T-helper 1 cell treated with Interleukin-12 subunit alpha and Interleukin-12 subunit beta and Interleukin-4 antibody, amounts not matched to agents 30 μg/mL and 1 μg/mL, for 36 hours (primary cell): ENCODE data around the gene GLTPD2.
"Not testable (repeated sequence)": the region's sequence is repeated elsewhere in the genome, so short reads cannot be mapped to it uniquely, and the experiment has no call there.

ENCODE experiments used
- H3K27ac Mint-ChIP-seq: one replicate; pipeline ENCODE4 v1.8.0; 2021; ENCODE audit warnings: mild to moderate bottlenecking, mixed read lengths
- H3K27me3 Mint-ChIP-seq: one replicate; pipeline ENCODE4 v1.8.0; 2021; ENCODE audit warnings: low read depth, mixed read lengths
- H3K36me3 Mint-ChIP-seq: one replicate; pipeline ENCODE4 v1.8.0; 2021; ENCODE audit warnings: low read depth, mixed read lengths
- H3K4me1 Mint-ChIP-seq: one replicate; pipeline ENCODE4 v1.8.0; 2021; ENCODE audit warnings: low read depth, mixed read lengths
- H3K4me3 Mint-ChIP-seq: one replicate; pipeline ENCODE4 v1.8.0; 2021; ENCODE audit warnings: mild to moderate bottlenecking, moderate library complexity, mixed read lengths
- H3K9me3 Mint-ChIP-seq: one replicate; pipeline ENCODE4 v1.8.0; 2021; ENCODE audit warnings: mixed read lengths

Gene GLTPD2

DNA sequence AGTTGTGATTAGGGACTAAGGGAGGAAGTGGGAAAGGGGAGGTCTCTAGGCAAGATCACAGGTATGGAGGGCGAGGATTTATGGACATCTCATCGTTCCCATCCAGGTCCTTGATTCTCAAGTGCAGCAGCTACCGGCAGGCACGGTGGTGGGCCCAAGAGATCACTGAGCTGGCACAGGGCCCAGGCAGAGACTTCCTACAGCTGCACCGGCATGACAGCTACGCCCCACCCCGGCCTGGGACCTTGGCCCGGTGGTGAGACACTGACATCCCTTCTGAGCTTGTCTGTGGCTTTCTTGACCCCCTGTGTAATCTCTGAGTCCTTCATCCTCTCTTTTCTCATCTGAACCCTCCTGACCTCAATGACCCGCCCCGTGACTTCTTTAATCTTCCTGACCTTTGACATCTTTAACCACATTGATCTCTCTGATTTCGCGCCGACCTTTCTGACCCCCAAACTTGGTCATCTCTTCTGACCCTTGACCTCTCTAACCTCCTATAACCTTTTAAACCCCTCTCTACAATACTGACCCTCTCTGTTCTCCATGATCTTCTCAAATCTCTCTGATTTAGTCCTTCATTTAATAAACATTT lies 22.0 kb downstream of the GLTPD2 start:
- Mint-ChIP-seq H3K36me3 (peaks cover 14% of the 10 kb centered on the region), H3K4me3 (no peak overlapping the region), H3K27me3 (no peaks in the 10 kb centered on the region), H3K27ac (no peak overlapping the region), H3K9me3 (no peaks in the 10 kb centered on the region), H3K4me1 (peaks cover 12% of the 10 kb centered on the region)

GRCh38 chr17:4811471-4811870 lies 22.7 kb downstream of the GLTPD2 start:
- Mint-ChIP-seq H3K4me1 (peaks cover 6% of the 10 kb centered on the region), H3K27me3 (no peaks in the 10 kb centered on the region), H3K9me3 (no peaks in the 10 kb centered on the region), H3K27ac (no peak overlapping the region), H3K36me3 (peaks cover 14% of the 10 kb centered on the region), H3K4me3 (no peak overlapping the region)

- Mint-ChIP-seq H3K9me3 (no peaks in the 10 kb centered on the region), H3K27ac (no peak overlapping the region), H3K4me1 (peaks cover 6% of the 10 kb centered on the region), H3K4me3 (no peak overlapping the region), H3K27me3 (no peaks in the 10 kb centered on the region), H3K36me3 (peaks cover 17% of the 10 kb centered on the region)
These were observed 23.9 kb downstream of the GLTPD2 start for GRCh38 chr17:4812690-4813089.

DNA sequence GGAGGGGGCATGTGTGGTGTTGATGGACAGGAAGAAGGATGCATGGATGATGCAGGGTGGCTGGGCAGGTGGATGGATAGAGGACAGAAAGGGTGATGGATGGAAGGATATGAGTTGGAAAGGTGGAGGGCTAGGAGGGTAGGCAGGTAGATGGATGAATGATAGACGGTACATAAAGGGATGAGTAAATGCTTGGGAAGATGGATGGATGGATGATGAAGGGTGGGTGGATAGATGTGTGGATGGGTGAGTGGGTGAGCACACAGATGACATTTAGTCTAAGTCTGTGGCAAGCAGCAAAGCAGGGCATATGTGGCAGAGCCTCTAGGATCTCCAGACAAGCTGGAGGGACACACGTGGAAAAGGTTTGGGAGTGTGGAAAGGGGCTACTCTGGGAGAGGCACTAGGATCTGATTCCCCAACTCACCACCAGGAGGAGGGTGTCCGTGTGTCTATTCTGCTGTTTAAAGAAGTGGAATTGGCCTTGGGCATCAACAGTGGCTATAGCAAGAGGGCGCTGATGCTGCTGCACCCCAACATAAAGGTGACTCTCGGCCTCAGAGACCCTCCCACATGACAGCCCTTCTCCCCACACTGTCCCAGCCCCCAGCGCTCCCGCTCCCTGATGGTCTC lies 26.4 kb downstream of the GLTPD2 start:
- H3K4me3 Mint-ChIP-seq, result no peak overlapping the region
- H3K9me3 Mint-ChIP-seq, result no peaks in the 10 kb centered on the region
- H3K27ac Mint-ChIP-seq, result no peak overlapping the region
- peaks cover 9% of the 10 kb centered on the region for H3K36me3 Mint-ChIP-seq
- no peaks in the 10 kb centered on the region for H3K27me3 Mint-ChIP-seq
- H3K4me1 Mint-ChIP-seq, result peaks cover 2% of the 10 kb centered on the region

GRCh38 chr17:4816826-4817225 lies 28.1 kb downstream of the GLTPD2 start:
- H3K27me3 Mint-ChIP-seq, result no peaks in the 10 kb centered on the region
- H3K9me3 Mint-ChIP-seq, result no peaks in the 10 kb centered on the region
- H3K4me3 Mint-ChIP-seq, result no peak overlapping the region
- H3K36me3 Mint-ChIP-seq, result peaks cover 5% of the 10 kb centered on the region
- no peak overlapping the region for H3K27ac Mint-ChIP-seq
- no peaks in the 10 kb centered on the region for H3K4me1 Mint-ChIP-seq

- Mint-ChIP-seq H3K4me3 (no peak overlapping the region), H3K27me3 (no peaks in the 10 kb centered on the region), H3K27ac (no peak overlapping the region), H3K36me3 (peaks cover 5% of the 10 kb centered on the region), H3K9me3 (no peaks in the 10 kb centered on the region), H3K4me1 (no peaks in the 10 kb centered on the region)
These were observed 29.5 kb downstream of the GLTPD2 start for GRCh38 chr17:4818276-4818675.

DNA sequence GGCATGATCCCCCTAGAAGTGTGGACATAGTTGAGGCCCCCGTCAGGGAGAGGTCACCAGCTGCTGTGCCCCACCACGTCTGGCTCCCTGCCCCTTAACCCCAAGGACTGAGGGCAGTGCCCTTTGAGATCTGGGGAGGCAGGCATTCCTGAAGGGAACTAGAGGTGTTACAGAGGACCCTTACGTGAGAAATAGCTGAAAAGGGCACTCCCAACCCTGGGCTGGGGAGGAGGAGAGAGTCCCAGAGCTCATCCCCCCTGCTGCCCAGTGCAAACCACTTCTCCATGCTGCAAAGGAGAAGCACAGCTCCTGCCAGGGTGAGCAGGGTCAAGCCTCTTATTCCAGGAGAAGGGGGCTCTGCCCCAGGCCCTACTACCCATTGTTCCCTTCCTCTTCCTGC lies 34.1 kb downstream of the GLTPD2 start:
- H3K9me3 Mint-ChIP-seq, result no peaks in the 10 kb centered on the region
- no peaks in the 10 kb centered on the region for H3K4me1 Mint-ChIP-seq
- H3K27ac Mint-ChIP-seq, result no peak overlapping the region
- H3K27me3 Mint-ChIP-seq, result no peaks in the 10 kb centered on the region
- H3K36me3 Mint-ChIP-seq, result peaks cover 2% of the 10 kb centered on the region
- H3K4me3 Mint-ChIP-seq, result no peak overlapping the region

GRCh38 chr17:4823373-4824089 lies 34.8 kb downstream of the GLTPD2 start:
- no peaks in the 10 kb centered on the region for H3K4me1 Mint-ChIP-seq
- H3K36me3 Mint-ChIP-seq, result peaks cover 2% of the 10 kb centered on the region
- H3K9me3 Mint-ChIP-seq, result no peaks in the 10 kb centered on the region
- no peak overlapping the region for H3K4me3 Mint-ChIP-seq
- no peak overlapping the region for H3K27ac Mint-ChIP-seq
- H3K27me3 Mint-ChIP-seq, result no peaks in the 10 kb centered on the region

DNA sequence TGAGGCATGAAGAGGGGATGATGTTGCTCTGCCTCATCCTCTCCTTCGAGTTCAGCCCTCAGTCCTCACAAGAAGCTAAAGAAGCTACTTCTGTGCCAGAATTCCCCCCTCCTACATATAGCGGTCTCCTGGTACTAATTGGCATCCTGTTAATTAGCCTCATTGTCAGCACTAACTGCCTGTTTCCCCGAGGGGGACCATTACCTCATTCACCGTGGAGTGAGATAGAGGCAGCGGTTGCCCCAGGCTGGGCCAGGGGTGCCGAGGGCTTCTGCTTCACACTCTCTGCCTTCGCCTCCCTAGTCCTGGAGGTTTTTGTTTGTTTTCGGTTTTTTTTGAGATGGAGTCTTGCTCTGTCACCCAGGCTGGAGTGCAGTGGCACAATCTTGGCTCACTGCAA lies 38.6 kb downstream of the GLTPD2 start:
- Mint-ChIP-seq H3K36me3 (no peaks in the 10 kb centered on the region), H3K4me3 (no peak overlapping the region), H3K4me1 (no peaks in the 10 kb centered on the region), H3K9me3 (no peaks in the 10 kb centered on the region), H3K27me3 (peaks cover 5% of the 10 kb centered on the region), H3K27ac (no peak overlapping the region)

DNA sequence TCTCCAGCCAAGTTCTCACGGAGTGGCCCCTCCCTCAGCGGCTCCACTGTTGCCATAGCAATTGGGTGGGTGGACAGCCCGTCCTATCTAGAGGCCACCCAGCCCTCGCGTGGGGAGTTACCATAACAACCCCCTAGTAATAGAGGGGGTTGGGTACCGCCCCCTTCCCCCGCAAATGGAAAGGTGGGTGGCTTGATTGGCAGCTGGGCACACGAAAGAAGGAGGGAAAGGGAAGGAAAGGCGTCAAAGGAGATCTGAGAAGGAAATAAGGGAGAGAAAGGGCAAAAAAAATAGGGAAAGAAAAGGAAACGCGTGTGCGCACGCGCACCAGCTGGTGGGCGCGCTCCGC lies 44.0 kb downstream of the GLTPD2 start:
- H3K9me3 Mint-ChIP-seq, H3K27me3 Mint-ChIP-seq, H3K36me3 Mint-ChIP-seq: not testable (repeated sequence)
- H3K27ac Mint-ChIP-seq, result peak overlapping the region; percentile 92
- peak overlapping the region; percentile 91 for H3K4me3 Mint-ChIP-seq
- peaks cover 27% of the 10 kb centered on the region for H3K4me1 Mint-ChIP-seq

DNA sequence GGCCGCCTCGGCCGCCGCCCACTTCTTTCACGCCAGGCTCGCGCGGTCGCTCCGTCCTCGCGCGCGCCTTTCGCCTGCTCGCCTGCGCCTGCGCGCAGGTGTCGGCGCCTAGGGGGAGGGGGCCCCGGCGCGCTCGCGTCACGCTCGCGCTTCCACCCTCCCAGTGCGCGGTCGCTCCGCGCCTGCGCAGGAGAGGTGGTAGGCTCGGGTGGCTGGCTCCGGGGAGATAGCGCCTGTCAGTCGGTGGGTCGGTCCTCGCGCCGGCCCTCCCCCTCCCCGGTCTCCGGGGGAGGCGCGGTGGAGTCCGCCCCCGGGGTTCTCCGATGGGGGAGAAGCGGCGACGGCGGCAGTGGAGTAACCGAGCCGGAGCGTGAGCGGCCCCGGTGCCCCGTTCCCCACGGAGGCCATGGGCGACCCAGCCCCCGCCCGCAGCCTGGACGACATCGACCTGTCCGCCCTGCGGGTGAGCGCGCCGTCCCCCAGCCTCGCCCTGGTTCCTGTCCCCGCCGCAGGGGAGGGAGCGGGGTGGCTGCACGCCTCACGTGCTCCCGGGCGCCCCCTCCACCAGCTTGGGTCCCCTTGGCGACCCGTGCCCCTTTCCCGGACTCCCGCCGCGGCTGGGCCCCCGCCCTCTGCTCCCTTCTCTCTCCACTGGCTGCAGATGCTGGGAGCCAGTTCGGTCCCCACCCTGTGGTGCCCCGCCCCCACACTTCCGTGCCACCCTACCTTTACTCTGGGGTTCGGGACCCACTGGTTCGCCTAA lies 44.6 kb downstream of the GLTPD2 start, which contains the start of gene MINK1:
TSS of gene MINK1 (plus strand) at position 163 of the 763 bp plus-strand sequence. CDS start at position 407, 244 bp downstream.
- peaks cover 29% of the 10 kb centered on the region for H3K4me1 Mint-ChIP-seq
- H3K4me3 Mint-ChIP-seq, result peak within 1 kb of the TSS; percentile 91
- H3K9me3 Mint-ChIP-seq, result no peaks in the 10 kb centered on the region
- H3K27me3 Mint-ChIP-seq, result peaks cover 5% of the 10 kb centered on the region
- peak within 1 kb of the TSS; percentile 92 for H3K27ac Mint-ChIP-seq
- peaks cover 6% of the 10 kb centered on the region for H3K36me3 Mint-ChIP-seq

GRCh38 chr17:4833941-4834680 lies 45.3 kb downstream of the GLTPD2 start:
- no peaks in the 10 kb centered on the region for H3K27me3 Mint-ChIP-seq
- H3K4me1 Mint-ChIP-seq, result peaks cover 30% of the 10 kb centered on the region
- H3K27ac Mint-ChIP-seq, result peak overlapping the region; percentile 92
- peaks cover 7% of the 10 kb centered on the region for H3K36me3 Mint-ChIP-seq
- peak overlapping the region; percentile 91 for H3K4me3 Mint-ChIP-seq
- no peaks in the 10 kb centered on the region for H3K9me3 Mint-ChIP-seq

DNA sequence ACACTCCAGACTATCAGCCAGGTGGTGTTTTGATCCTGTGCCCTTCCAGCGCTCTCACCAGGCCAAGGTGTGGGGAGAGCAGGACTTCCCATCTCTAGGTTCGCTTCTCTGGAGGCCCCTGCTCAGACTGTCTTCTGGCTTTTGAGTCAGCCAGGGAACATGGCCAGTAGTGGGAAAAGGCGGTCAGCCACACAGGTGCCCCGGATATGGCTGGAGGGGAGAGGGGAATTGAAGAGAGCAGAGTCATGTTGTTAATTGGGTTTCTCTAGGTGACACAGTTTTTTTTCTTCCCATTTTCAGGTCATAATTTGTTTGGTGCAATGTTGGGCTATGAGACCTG lies 45.9 kb downstream of the GLTPD2 start:
- Mint-ChIP-seq H3K27ac (peak overlapping the region; percentile 92), H3K4me3 (peak overlapping the region; percentile 91), H3K4me1 (peaks cover 35% of the 10 kb centered on the region), H3K9me3 (no peaks in the 10 kb centered on the region), H3K36me3 (peaks cover 10% of the 10 kb centered on the region), H3K27me3 (no peaks in the 10 kb centered on the region)

GRCh38 chr17:4836221-4836620 lies 47.5 kb downstream of the GLTPD2 start:
- Mint-ChIP-seq H3K36me3 (peaks cover 10% of the 10 kb centered on the region), H3K4me3 (peak overlapping the region; percentile 91), H3K27me3 (no peaks in the 10 kb centered on the region), H3K27ac (peak overlapping the region; percentile 92), H3K4me1 (peaks cover 50% of the 10 kb centered on the region), H3K9me3 (no peaks in the 10 kb centered on the region)
